GM18511 (cell line): Measurements from ENCODE around the gene COL13A1.

Experiments used
- ATAC-seq: cut with Tn5 transposase; IDR thresholded peaks from one replicate; pipeline ENCODE4 v1.9.1; 2021; ENCODE audit warnings: mild to moderate bottlenecking, moderate library complexity; ENCODE audit not compliant: unreplicated experiment

The COL13A1 gene

GRCh38 chr10:69938541-69938991 is 136.9 kb downstream of the COL13A1 start:
- ATAC-seq, result no peak

- ATAC-seq, result no peak
Observed at GRCh38 chr10:69939061-69939460, 137.4 kb downstream of the COL13A1 start.

- no peak for ATAC-seq
Observed at GRCh38 chr10:69939481-69939880, 137.8 kb downstream of the COL13A1 start.

DNA sequence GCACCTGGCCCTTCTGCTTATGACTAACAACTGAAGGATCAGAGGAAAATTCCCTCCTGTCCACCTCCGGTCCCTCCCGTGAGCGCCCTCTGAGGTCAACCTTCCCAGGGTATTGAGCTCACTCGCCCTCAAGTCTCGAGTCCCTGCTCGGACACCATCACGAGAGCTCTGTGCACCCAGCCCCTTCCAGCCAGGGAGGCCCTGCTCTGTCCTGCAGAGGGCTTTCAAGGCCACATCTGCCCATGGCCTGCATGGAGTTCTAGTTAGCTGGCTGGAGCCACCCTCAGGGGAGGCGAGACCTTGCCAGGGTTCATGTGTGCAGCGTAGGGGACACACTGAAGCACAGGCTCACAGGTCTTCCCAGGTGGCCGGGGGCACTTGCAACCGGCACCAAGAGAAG is 140.0 kb downstream of the COL13A1 start:
- no peak for ATAC-seq

- no peak for ATAC-seq
Observed at GRCh38 chr10:69943292-69943820, 141.7 kb downstream of the COL13A1 start.

DNA sequence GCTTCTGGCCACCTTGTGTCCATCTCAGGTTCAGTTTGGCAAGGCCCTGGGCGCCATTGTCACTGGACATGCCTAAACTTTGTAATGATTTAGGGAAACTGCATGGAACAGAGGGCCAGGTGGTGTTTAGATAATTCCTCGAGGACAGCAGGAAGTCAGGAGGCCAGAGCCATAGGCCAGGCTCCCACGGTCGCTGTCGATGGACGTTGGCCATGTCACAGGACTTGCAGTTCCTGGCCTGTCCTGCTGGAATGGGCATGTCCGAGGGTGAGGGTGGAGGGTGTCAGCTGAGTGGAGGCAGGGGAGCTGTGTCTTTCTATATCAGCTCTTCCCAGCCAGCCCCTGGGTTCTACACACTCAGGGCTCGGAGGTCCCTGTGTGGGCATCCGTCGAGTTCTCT is 143.1 kb downstream of the COL13A1 start:
- ATAC-seq, result no peak

DNA sequence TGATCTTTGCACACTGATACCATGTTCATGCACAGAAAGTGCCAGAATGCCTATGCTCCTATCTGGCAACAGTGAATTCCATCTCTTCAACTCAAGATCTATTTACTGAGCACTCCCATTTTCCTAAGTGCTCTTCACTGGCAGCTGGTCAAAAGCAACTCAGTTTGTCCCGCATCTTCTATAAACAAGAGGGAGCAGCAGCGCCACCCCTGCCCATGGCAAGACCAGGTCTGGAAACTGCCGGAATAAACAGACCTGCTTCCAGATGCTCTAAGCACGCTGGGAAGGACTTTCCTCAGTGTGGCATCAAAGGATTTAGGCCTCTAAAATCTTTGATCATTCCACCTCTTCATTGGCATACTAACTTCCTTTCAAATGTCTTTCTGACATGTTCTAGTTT is 146.6 kb downstream of the COL13A1 start:
- no peak for ATAC-seq

DNA sequence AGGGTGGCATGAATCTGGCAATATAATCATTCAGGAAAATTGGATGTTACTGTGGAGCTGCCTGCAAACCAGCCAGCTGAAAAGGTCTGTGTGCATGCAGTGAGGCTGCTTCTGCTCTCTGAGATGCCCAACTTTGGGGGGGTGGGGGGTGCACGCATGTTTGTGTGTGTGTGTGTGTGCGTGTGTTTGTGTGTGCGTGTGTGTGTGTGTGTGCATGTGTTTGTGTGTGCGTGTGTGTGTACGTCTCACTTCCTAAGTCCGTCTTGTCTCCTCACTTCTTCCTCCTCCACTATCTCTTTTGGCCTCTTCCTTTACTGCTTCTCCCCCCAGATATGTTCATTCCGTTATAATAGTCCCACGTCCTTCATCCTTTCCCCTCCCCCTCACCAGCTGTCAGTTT is 148.1 kb downstream of the COL13A1 start:
- no peak for ATAC-seq

DNA sequence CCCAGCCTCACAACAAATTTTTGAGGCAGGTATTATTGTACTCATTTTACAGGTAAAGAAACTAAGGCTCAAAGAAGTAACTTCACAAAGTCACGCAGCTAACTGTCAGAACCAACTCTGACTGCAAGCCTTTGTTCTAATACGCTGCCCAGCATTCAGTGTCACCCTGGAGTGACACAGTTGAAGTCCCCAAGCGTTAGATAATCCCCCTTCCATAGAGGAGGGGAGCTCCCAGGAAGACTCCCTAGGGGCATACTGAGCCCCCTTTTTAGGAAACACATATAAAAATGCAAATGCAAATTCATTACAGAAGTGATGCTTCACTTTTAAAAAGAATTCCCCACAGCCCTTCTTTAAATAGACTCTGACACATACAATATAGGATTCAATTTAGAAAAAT is 150.0 kb downstream of the COL13A1 start:
- ATAC-seq, result no peak

DNA sequence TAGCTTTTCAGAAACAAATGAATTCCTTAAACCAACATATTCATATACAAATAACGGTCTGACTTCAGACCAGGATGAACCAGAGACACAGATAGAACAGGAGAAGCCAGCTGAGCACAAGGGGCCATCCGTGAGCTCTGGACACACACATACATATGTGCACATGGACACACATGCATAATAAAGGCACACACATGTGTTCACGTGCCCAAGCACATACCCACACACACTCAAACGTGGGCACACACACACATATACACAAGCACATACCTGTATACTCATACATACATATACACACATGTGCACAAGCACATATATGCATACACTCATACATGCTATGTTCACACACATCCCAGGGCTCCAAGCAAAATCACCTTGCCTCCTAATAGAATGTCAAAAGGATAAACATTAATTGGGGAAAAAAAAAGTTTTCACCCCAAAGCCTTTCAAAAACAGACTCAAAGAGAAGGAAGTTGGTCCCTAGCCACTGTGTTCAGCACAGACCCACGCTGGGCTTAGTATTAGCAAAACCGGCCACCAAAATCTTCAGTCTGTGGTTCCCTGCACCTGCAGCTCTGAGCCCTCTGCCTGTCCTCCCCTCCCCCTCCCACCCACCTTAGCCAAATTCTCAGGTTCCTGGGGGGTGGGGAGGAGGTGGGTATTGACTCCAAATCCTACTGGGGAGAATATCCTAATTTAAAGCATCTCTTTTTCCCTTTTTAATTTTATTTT is 150.5 kb downstream of the COL13A1 start:
- ATAC-seq, result no peak

DNA sequence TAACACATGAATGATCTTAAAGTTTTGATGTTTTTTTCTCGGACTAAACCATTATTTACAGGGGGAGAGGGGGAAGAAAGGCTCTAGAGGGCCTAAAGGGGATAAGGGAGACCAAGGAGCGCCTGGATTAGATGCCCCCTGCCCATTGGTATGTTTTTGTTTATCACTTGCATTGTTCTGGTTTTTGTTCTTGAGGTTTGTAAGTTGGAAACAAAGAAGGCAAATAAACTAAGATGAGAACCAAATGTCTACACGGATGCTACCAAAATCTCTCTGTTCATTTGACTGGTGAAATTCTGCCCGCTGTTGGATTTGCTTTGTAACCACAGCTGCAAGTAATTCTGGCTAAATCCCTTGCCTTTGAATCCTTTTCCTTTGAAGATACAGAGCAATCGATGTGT is 151.1 kb downstream of the COL13A1 start:
- ATAC-seq, result no peak

DNA sequence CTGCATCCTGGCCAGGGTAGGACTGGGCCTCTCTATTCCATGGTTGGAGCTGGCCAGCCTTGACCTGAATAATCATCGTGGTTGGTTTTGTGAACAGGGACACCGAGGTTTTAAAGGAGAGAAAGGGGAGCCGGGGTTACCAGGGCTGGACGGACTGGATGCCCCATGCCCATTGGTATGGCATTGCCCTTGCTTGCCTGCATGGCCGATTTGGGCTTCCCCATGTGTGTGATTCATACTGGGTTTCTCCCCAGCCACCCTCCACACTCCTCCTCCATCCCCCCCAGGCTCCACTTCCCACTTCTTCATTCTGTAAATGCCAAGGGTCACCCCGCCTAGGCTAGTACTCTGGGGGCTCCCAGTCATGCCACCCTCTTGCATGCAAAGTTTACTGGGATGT is 152.1 kb downstream of the COL13A1 start:
- no peak for ATAC-seq

DNA sequence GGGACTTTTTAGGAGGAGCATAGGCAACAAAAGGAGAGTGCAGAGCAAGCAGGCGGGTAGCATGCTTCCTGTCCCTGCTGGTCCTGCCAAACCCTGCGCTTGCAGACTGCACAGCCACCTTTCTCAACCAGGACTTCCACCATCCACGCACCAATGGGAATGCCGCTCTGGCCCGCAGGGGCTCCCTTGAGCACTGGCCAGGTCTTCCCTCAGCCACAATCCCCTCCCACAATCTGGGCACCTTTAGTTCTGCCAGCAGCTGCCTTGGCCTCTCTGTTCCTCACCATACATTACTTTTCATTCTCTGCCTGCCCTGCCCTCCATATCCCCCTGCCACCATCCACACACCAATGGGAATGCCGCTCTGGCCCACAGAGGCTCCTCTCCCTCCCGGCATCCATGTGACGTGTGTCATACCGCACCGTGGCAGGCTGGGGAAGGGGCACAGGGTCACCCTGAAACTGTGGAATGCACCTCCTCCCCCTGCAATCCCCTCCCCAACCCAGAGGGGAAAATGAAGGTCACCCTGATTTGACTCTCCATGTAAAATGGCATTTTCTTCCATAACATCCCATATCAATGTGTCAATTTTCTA is 153.6 kb downstream of the COL13A1 start:
- ATAC-seq, result no peak

DNA sequence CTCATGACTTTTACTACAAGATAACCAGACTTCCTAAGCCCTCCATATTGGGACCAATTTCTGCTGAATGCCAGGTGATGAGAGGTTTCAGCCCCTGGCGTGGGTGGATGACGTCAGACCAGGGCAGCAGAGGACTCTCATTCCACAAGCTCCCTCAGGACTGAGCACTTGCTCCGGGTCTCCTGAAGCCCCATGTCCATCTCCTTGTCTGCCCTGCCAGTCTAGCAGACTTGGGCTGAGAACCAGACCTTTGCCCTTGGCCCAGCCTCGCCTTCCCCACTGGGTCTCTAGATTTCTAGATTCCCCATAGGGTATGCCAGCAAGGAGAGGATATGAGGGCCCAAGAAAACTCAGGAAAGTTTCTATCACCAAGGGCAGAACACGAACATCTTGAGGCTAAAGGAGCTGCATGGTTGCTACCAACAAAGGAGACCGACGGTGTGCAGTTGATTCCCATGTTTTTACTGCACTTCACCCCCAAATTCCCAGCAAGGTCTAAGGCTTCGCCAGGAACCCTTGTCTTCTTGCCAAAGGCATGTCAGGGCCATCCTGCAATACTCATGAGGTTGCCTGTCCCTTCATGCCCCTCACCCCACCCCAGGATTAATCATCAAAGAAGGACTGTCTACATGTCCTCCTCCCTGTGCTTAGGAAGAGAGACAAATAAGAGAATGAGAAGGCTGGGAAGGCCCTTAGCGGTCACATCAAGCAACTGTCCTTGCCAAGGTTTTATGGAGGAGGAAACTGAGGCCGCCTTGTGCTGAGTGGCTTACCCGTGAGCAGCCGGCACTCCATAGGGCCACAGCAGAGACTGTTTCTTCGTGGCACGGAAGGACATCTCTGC is 154.4 kb downstream of the COL13A1 start:
- ATAC-seq, result no peak

DNA sequence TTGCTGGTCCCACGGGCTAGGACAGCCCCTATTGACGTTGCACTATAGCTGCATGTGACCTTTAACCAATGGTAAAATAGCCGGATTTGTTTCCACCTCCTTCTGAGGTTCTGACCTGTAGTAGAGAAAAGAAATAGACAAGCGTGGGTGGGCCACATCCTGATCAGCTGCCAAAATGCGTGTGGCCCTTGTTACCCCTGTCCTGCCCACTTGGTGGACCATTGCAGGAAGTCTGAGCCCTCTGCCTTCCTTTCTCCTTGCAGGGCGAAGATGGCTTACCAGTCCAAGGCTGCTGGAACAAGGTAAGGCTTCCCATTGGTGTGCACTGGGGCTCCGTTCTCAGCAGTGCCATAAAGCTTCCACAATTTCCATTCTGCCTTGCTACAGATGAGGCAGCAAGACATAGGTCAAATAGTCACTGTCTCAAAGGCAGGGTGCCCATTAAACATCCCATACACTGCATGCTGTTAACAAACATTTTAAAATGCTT is 155.1 kb downstream of the COL13A1 start:
- no peak for ATAC-seq

- ATAC-seq, result no peak
Observed at GRCh38 chr10:69957241-69957885, 155.7 kb downstream of the COL13A1 start.

GRCh38 chr10:69957886-69958555 is 156.3 kb downstream of the COL13A1 start:
- no peak for ATAC-seq

DNA sequence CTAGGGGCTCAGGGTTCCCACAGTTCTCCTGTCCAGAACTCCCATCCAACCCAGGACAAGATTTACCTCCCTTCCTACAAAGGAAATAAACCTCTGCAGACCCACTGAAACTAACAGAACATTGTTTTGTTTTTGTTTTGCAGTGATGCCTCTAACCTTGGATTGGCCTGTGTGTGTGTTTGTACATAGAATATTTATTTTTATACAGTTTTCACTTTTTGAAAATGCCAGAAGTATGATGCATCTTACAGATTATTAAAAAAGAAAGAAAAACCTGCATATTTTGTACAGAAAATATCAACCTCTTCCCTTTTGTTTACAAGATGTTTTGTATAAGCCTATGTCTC is 156.8 kb downstream of the COL13A1 start:
- no peak for ATAC-seq

DNA sequence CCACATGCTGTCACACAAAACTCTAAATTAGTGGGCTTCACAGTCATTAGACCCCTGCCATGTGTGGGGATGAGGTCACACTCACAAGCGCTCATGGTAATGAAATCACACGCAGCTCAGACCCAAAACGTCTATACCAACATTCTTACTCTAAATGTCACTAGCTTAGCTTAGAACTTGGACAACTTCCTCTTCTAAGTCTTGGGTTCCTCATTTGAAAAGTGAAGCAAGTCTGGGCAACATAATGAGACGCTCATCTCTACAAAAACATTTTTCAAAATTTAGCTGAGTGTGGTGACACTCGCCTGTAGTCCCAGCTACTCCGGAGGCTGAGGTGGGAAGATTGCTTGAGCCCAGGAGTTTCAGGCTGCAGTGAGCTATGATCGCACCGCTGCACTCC is 158.2 kb downstream of the COL13A1 start:
- no peak for ATAC-seq

DNA sequence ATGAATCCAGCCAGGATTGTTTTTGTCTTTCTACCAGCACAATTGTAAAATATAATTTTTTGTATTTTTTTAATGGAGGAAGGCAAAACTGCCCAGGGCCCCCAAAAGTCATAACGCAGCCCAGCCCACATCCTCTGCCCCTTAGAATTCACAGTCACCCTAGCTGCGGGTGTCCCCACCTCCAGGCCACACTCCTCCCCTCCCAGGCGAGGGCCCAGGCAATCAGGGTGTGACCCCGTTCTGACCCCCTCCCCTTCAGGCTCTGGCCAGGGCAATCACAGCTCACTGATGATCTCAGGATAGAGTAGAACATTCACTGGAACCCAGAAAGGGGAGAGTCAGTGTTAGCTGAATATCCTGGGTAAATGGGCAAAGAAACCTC is 158.9 kb downstream of the COL13A1 start:
- no peak for ATAC-seq
